Endothelial cell of umbilical vein (primary cell): ENCODE data around the gene BMP2K. TPM values are rescaled to one million over a fixed set of nuclear protein-coding genes. Genes with fewer than 3 reads are reported as not detected.

ENCODE experiments used
- BruUV-seq: library from RNA; stranded (reverse); fragments of 400-500 nt; replicated peaks from 2 replicates; lab custom pipeline; 2021; lab: Mats Ljungman, UMichigan
- CTCF ChIA-PET: fragments of 300-600, 350-600 bp; sonication (Branson Sonifier 250); formaldehyde crosslinking; loops from one replicate; lab custom pipeline; 2021; ENCODE audit warnings: antibody characterized with exemption, inconsistent platforms; lab: Charles Lee
- POLR2A ChIA-PET: fragments of 300-600, 350-600 bp; sonication (Branson Sonifier 250); formaldehyde crosslinking; loops from one replicate; lab custom pipeline; 2021; ENCODE audit warnings: antibody characterized with exemption, inconsistent platforms; lab: Charles Lee
- DNase-seq: peaks from one replicate; pipeline ENCODE4 v3.0.0-alpha.2; 2011; ENCODE audit warnings: low read depth, low spot score
- FAIRE-seq: peaks from 2 replicates; lab custom pipeline; 2011; peaks lifted over from hg19 to GRCh38; lab: Jason Lieb, UNC
- H2AFZ ChIP-seq: 2 replicates; pipeline ENCODE4 v1.6.0; 2012; ENCODE audit warnings: low read depth, low read length, control low read depth, inconsistent platforms
- H3K27ac ChIP-seq: 2 replicates; pipeline ENCODE4 v1.5.1; 2011; ENCODE audit warnings: low read depth, mild to moderate bottlenecking, control low read depth, low read length, moderate library complexity; ENCODE audit not compliant: insufficient read depth
- H3K27me3 ChIP-seq, 2 experiments: 2 replicates each; pipeline versions ENCODE4 v1.6.0 to v1.6.1; 2011; ENCODE audit warnings: low read length in 2 of 2, mixed read lengths in 1 of 2; ENCODE audit not compliant: control insufficient read depth in 2 of 2, insufficient read depth in 2 of 2
- H3K36me3 ChIP-seq, 2 experiments: 2 replicates in 1 of 2; 3 replicates in 1 of 2; pipeline ENCODE4 v1.5.1; 2011; ENCODE audit warnings: low read length in 2 of 2, mild to moderate bottlenecking in 1 of 2, moderate library complexity in 1 of 2; ENCODE audit not compliant: control insufficient read depth in 2 of 2, insufficient read depth in 2 of 2; ENCODE audit errors: extremely low read depth in 1 of 2
- H3K4me1 ChIP-seq: 3 replicates; pipeline ENCODE4 v1.5.1; 2011; ENCODE audit warnings: mild to moderate bottlenecking, low read length; ENCODE audit not compliant: control insufficient read depth, insufficient read depth; ENCODE audit errors: extremely low read depth
- H3K4me2 ChIP-seq: 2 replicates; pipeline ENCODE4 v1.6.1; 2011; ENCODE audit warnings: low read length, control low read depth, mixed read lengths; ENCODE audit not compliant: insufficient read depth
- H3K4me3 ChIP-seq, 3 experiments: fragments of 200-600 bp in 1 of 3; sonication (generic), shearing (Covaris generic) in 1 of 3; replicated peaks in 1 of 3; 2 replicates each; pipeline ENCODE4 v1.5.1; 2011 to 2016; ENCODE audit warnings: control low read depth in 3 of 3, low read length in 3 of 3, mild to moderate bottlenecking in 2 of 3, inconsistent platforms in 1 of 3, low read depth in 1 of 3, moderate library complexity in 1 of 3; ENCODE audit not compliant: insufficient read depth in 1 of 3
- H3K79me2 ChIP-seq: 2 replicates; pipeline ENCODE4 v1.6.0; 2012; ENCODE audit warnings: low read length, inconsistent platforms; ENCODE audit not compliant: control insufficient read depth, insufficient read depth
- H3K9ac ChIP-seq: replicated peaks from 2 replicates; pipeline ENCODE3; 2011; ENCODE audit warnings: low read length, control low read depth; ENCODE audit not compliant: insufficient read depth; ENCODE audit errors: extremely low read depth
- H3K9me1 ChIP-seq: replicated peaks from 3 replicates; pipeline ENCODE4 v1.6.0; 2011; ENCODE audit warnings: mild to moderate bottlenecking, low read length; ENCODE audit not compliant: control insufficient read depth, insufficient read depth; ENCODE audit errors: extremely low read depth
- H3K9me3 ChIP-seq: replicated peaks from 2 replicates; pipeline ENCODE4 v1.5.1; 2012; ENCODE audit warnings: low read length, inconsistent platforms; ENCODE audit not compliant: control insufficient read depth, insufficient read depth
- H4K20me1 ChIP-seq: replicated peaks from 2 replicates; pipeline ENCODE3; 2011; ENCODE audit warnings: mild to moderate bottlenecking, low read length; ENCODE audit not compliant: control insufficient read depth, insufficient read depth; ENCODE audit errors: extremely low read depth
- EZH2 ChIP-seq: IDR thresholded peaks from 2 replicates; pipeline ENCODE4 v1.6.1; 2012; ENCODE audit warnings: borderline replicate concordance, low read depth, mild to moderate bottlenecking, moderate library complexity, low read length, inconsistent platforms; ENCODE audit not compliant: severe bottlenecking
- FOS ChIP-seq: IDR thresholded peaks from 2 replicates; pipeline ENCODE4 v1.6.1; 2011; ENCODE audit warnings: mild to moderate bottlenecking, low read length, moderate library complexity, borderline replicate concordance; ENCODE audit not compliant: insufficient read depth
- GATA2 ChIP-seq: IDR thresholded peaks from 2 replicates; pipeline ENCODE4 v1.7.0; 2011; ENCODE audit warnings: low read depth, mild to moderate bottlenecking, moderate library complexity, mixed read lengths, low read length; ENCODE audit not compliant: insufficient read length, insufficient read depth
- JUN ChIP-seq: IDR thresholded peaks from 2 replicates; pipeline ENCODE4 v1.6.1; 2011; ENCODE audit warnings: borderline replicate concordance, low read depth; ENCODE audit not compliant: insufficient read length, insufficient read depth
- MYC ChIP-seq: IDR thresholded peaks from one replicate; pipeline ENCODE4 v1.6.1; 2011; ENCODE audit warnings: mild to moderate bottlenecking, low read depth, low read length
- POLR2A ChIP-seq: IDR thresholded peaks from 2 replicates; pipeline ENCODE4 v1.6.1; 2012; ENCODE audit warnings: low read depth, mild to moderate bottlenecking, control low read depth, low read length
- POLR2AphosphoS5 ChIP-seq: IDR thresholded peaks from 2 replicates; pipeline ENCODE4 v1.6.1; 2012; ENCODE audit warnings: low read depth, mild to moderate bottlenecking, control low read depth, low read length, moderate library complexity; ENCODE audit not compliant: insufficient read depth
- dilution Hi-C: fragments of 300-500 bp; cut with MboI; formaldehyde crosslinking; loops from one replicate; pipeline ENCODE4 v1.15.0; 2019; ENCODE audit warnings: low sequenced_read_pairs; ENCODE audit not compliant: extremely low pct_ligation_motif_present
- intact Hi-C: fragments of 100-400 bp; cut with micrococcal nuclease; formaldehyde crosslinking; loops from one replicate; pipeline ENCODE4 v1.10.0; 2022
- polyA plus RNA-seq, 4 experiments: library from polyadenylated mRNA; depleted of rRNA in 3 of 4; stranded (reverse) in 3 of 4; unstranded in 1 of 4; fragments of >200 nt; gene quantifications; 2 replicates each; pipeline versions ENCODE4 v1.2.1 to v1.2.3, GENCODE V29; 2011 to 2012; ENCODE audit warnings: missing spikeins in 1 of 4
- total RNA-seq: library from RNA; stranded (reverse); gene quantifications from 2 replicates; pipeline ENCODE4 v1.2.3, GENCODE V29; 2021
- TF ChIP-seq, protein P1 (sequence below): IDR thresholded peaks from 2 replicates; pipeline ENCODE4 v1.6.1; 2011; ENCODE audit not compliant: insufficient read depth, insufficient read length
- TF ChIP-seq, protein P2 (sequence below), 2 donors: IDR thresholded peaks; 1 replicate in 1 of 2; 2 replicates in 1 of 2; pipeline ENCODE4 v1.5.1; 2011; ENCODE audit warnings: low read length in 2 of 2, mild to moderate bottlenecking in 2 of 2, moderate library complexity in 2 of 2, control low read depth in 1 of 2, inconsistent platforms in 1 of 2, low read depth in 1 of 2; ENCODE audit not compliant: insufficient read depth in 1 of 2; ENCODE audit errors: extremely low read depth in 1 of 2

Gene BMP2K
- total and polyA plus RNA-seq, 2 donors (not counting 3 experiments of a cell fraction or from before 2014, with no cell fraction given), result 16.1 to 37.9 TPM

DNA sequence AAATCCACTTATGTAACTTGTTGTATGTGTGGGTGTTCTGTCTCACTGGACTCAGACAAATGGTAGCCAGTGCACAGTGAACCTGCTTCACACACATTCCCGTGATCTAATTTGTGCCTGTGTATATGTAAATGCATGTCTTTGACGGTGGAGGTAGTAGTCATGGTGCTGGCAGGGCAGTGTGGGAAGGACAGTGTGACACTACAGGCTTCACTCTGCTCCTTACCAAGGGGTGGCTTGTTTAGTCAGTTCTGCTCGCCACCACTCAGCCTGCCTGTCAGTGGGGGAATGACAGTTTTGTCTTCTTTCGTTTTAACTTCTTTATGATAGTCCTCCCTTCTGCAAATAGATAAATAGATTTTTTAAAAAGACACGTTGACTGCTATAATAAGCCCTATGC, 180.8 kb downstream of the BMP2K start:
- FAIRE-seq, result no peak
- H3K36me3 ChIP-seq, result no peaks in the 10 kb centered on the region
- no peaks in the 10 kb centered on the region for H3K9me3 ChIP-seq
- H3K9me1 ChIP-seq, result no peaks in the 10 kb centered on the region
- no peak overlapping the region for H3K27ac ChIP-seq
- dilution Hi-C loops (no loop called here), intact Hi-C loops (loop anchor here (10.0 kb wide), 1 partner anchor 1078 kb away; no protein-coding TSS in a partner anchor)
- H3K4me3 ChIP-seq, result no peak overlapping the region
- no peaks in the 10 kb centered on the region for H4K20me1 ChIP-seq
- no TSS peak for BruUV-seq
- DNase-seq, result no peak
- ChIA-PET CTCF (no interaction called here), POLR2A (no interaction called here)
- H2AFZ ChIP-seq, result no peak overlapping the region
- H3K27me3 ChIP-seq, result peaks cover 0 to 2% of the 10 kb centered on the region in 2 experiments
- no peak overlapping the region for H3K9ac ChIP-seq
- TF ChIP-seq, protein P1, sequence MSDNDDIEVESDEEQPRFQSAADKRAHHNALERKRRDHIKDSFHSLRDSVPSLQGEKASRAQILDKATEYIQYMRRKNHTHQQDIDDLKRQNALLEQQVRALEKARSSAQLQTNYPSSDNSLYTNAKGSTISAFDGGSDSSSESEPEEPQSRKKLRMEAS, result no peak
- no peak for TF ChIP-seq POLR2A
- no peak for TF ChIP-seq MYC
- TF ChIP-seq EZH2, result no peak
- TF ChIP-seq, protein P2, sequence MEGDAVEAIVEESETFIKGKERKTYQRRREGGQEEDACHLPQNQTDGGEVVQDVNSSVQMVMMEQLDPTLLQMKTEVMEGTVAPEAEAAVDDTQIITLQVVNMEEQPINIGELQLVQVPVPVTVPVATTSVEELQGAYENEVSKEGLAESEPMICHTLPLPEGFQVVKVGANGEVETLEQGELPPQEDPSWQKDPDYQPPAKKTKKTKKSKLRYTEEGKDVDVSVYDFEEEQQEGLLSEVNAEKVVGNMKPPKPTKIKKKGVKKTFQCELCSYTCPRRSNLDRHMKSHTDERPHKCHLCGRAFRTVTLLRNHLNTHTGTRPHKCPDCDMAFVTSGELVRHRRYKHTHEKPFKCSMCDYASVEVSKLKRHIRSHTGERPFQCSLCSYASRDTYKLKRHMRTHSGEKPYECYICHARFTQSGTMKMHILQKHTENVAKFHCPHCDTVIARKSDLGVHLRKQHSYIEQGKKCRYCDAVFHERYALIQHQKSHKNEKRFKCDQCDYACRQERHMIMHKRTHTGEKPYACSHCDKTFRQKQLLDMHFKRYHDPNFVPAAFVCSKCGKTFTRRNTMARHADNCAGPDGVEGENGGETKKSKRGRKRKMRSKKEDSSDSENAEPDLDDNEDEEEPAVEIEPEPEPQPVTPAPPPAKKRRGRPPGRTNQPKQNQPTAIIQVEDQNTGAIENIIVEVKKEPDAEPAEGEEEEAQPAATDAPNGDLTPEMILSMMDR (IDR thresholded peaks at IDR 0.05; ENCODE audit: extremely low read depth in 1 of 2, insufficient read depth in 1 of 2, low read depth in 1 of 2, low read length in 2 of 2), result no peak
- no peak for TF ChIP-seq GATA2
- no peak for TF ChIP-seq FOS
- no peak for TF ChIP-seq POLR2AphosphoS5
- TF ChIP-seq JUN, result no peak
- H3K79me2 ChIP-seq, result no peaks in the 10 kb centered on the region
- no peak overlapping the region for H3K4me2 ChIP-seq
- no peaks in the 10 kb centered on the region for H3K4me1 ChIP-seq
